Kidney (tissue), 22 donors: ENCODE data around the gene SPATA17. TPM values are rescaled to one million over a fixed set of nuclear protein-coding genes. Genes with fewer than 3 reads are reported as not detected.
"Not testable (repeated sequence)": the region's sequence is repeated elsewhere in the genome, so short reads cannot be mapped to it uniquely, and the experiment has no call there.

ENCODE experiments used
- DNase-seq, 5 donors: peaks; one replicate each; pipeline ENCODE4 v3.0.0-alpha.2; 2013 to 2020
- FAIRE-seq: peaks from 2 replicates; lab custom pipeline; 2012; peaks lifted over from hg19 to GRCh38; lab: Jason Lieb, UNC
- H3K27ac ChIP-seq, 2 donors: one replicate each; pipeline ENCODE4 v1.7.0; 2013; ENCODE audit warnings: low read depth in 2 of 2, low read length in 2 of 2, inconsistent platforms in 1 of 2
- H3K27me3 ChIP-seq: one replicate; pipeline ENCODE4 v1.7.1; 2013; ENCODE audit warnings: low read length, inconsistent platforms; ENCODE audit not compliant: control insufficient read depth, insufficient read depth
- H3K36me3 ChIP-seq, 3 donors: one replicate each; pipeline versions ENCODE4 v1.7.0 to v1.7.1; 2013; ENCODE audit warnings: low read length in 3 of 3, control low read depth in 1 of 3, inconsistent platforms in 1 of 3; ENCODE audit not compliant: insufficient read depth in 3 of 3, control insufficient read depth in 2 of 3
- H3K4me1 ChIP-seq, 3 donors: one replicate each; pipeline versions ENCODE4 v1.7.0 to v1.7.1; 2013; ENCODE audit warnings: low read length in 3 of 3, inconsistent platforms in 1 of 3, low read depth in 1 of 3; ENCODE audit not compliant: control insufficient read depth in 2 of 3, insufficient read depth in 2 of 3
- H3K4me3 ChIP-seq, 3 donors: one replicate each; pipeline versions ENCODE4 v1.7.0 to v1.8.1; 2013; ENCODE audit warnings: low read length in 3 of 3, control low read depth in 1 of 3, inconsistent platforms in 1 of 3
- H3K9ac ChIP-seq, 3 donors: one replicate each; pipeline versions ENCODE4 v1.7.0 to v1.7.1; 2013; ENCODE audit warnings: low read length in 3 of 3, control low read depth in 1 of 3, inconsistent platforms in 1 of 3
- H3K9me3 ChIP-seq, 3 donors: one replicate each; pipeline versions ENCODE4 v1.7.0 to v1.7.1; 2013; ENCODE audit warnings: low read length in 3 of 3, control low read depth in 1 of 3, inconsistent platforms in 1 of 3; ENCODE audit not compliant: control insufficient read depth in 2 of 3, insufficient read depth in 1 of 3
- intact Hi-C: fragments of 100-400 bp; cut with DNase I; formaldehyde crosslinking; loops from one replicate; pipeline ENCODE4 v1.11.1; 2022
- long read RNA-seq, 10 donors: library from polyadenylated mRNA in 1 of 10; unstranded in 1 of 10; transcript quantifications; one replicate each; pipeline ENCODE4 v2.0.0 and lab custom pipeline, GENCODE V29; 2021 to 2026
- polyA plus RNA-seq: library from polyadenylated mRNA; stranded (reverse); fragments of 350-450 nt; fragmentation: Illumina TruSeq; extraction: RNeasy Lipid Tissue Mini Kit (QIAGEN cat#74804); gene quantifications from one replicate; pipeline ENCODE4 v1.2.3, GENCODE V29; 2014; ENCODE audit warnings: low read depth, low replicate concordance; ENCODE audit not compliant: insufficient read depth
- total RNA-seq: library from RNA; stranded (reverse); fragmentation: NEBNext Ultra II Directional; extraction: Animal tissue kit (Norgen Biotek cat#: 25700); gene quantifications from one replicate; pipeline ENCODE4 v1.2.1, GENCODE V29; 2021
- TF ChIP-seq, protein P1 (sequence below): IDR thresholded peaks from 3 replicates; pipeline ENCODE4 v1.5.1; 2012; ENCODE audit warnings: mild to moderate bottlenecking, moderate library complexity, borderline replicate concordance; ENCODE audit not compliant: insufficient read depth; ENCODE audit errors: extremely low read depth
- donor health status: control.
- donor health status: control.
- donor health status: control.
- donor health status: control.
- donor health status: control.
- donor health status: DM: yes; HTN: yes; CAD: no.
- donor health status: Normal renal cell carcinoma (clear cell type).

Gene SPATA17, protein sequence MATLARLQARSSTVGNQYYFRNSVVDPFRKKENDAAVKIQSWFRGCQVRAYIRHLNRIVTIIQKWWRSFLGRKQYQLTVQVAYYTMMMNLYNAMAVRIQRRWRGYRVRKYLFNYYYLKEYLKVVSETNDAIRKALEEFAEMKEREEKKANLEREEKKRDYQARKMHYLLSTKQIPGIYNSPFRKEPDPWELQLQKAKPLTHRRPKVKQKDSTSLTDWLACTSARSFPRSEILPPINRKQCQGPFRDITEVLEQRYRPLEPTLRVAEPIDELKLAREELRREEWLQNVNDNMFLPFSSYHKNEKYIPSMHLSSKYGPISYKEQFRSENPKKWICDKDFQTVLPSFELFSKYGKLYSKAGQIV
- total RNA-seq = 5.7 TPM
- polyA plus RNA-seq = 7.1 TPM
- long read RNA-seq, donor 1 = 0 reads
- long read RNA-seq, donor 2 = 0 reads
- long read RNA-seq, donor 3 = 0 reads
- long read RNA-seq, donor 4, full-length matches to known transcripts = 1 of 1 reads
- long read RNA-seq, donor 4, partial matches to known transcripts = 0 of 1 reads
- long read RNA-seq, donor 4, other reads (novel, unspliced or antisense) = 0 of 1 reads
- long read RNA-seq, donor 5 = 0 reads
- long read RNA-seq, donor 6, full-length matches to known transcripts = 1 of 1 reads
- long read RNA-seq, donor 6, partial matches to known transcripts = 0 of 1 reads
- long read RNA-seq, donor 6, other reads (novel, unspliced or antisense) = 0 of 1 reads
- long read RNA-seq, donor 7, partial matches to known transcripts = 0 of 2 reads
- long read RNA-seq, donor 7, other reads (novel, unspliced or antisense) = 2 of 2 reads
- long read RNA-seq, donor 8 = 0 reads
- long read RNA-seq, donor 9 = 0 reads
- long read RNA-seq, donor 10 = 0 reads

DNA sequence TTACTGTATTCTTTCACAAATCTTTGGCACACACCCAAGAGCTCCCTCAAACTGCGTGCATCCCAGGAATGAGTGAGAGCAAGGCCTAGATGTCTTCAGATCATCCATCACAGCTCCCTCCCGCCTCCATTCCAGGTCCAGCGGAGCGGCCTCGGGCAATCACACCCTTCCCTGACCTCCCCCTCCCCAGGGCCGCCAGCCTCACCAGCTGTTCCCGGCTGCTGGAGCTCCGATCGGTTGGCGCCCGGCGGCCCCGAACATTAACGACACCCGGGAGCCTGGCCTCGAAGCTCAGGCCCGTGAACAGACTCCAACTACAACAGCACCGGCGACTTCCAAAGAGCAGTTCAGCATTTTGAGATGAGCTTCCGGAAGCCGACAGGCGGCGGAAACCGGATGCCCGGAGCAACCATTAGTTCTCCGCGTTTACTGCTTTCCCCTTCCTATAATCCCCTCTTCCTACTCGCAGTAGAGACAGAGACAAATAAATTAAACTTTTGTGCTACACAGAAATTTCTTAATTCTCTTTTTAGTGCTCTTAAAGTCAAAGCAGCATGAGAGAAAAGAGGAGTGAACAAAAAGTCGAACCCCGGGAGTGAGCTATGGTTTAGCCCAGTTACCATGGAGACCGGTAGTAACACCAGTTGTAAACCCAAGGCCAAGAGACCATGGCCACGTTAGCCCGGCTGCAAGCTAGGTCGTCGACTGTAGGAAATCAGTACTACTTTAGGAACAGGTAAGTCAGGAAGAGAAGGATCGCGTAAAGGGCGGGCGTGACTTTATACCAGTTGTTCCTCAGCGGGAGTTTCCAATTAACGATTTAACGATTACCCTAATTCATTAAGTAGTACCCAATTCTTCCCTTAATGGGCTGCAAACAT, at the start of gene SPATA17, which contains the start of gene GPATCH2:
Gene SPATA17 (plus strand): TSS at position 634 of the 881 bp plus-strand sequence. CDS start 35 bp downstream, at position 669.
Gene GPATCH2 (minus strand): TSS at position 380 of the 881 bp plus-strand sequence. CDS start 119 bp downstream, at position 261.
- Histone ChIP-seq H3K27ac (peak within 1 kb of the TSS; percentile 85 to 88), H3K9me3 (no peaks in the 10 kb centered on the region), H3K9ac (peak within 1 kb of the TSS; percentile 70 to 100 (median 87)), H3K4me1 (peaks cover 0 to 8% (median 5%) of the 10 kb centered on the region in 3 donors), H3K4me3 (peak within 1 kb of the TSS; percentile 81 to 99 (median 98)), H3K27me3 (no peaks in the 10 kb centered on the region), H3K36me3 (no peaks in the 10 kb centered on the region)
- TF ChIP-seq, protein P1, sequence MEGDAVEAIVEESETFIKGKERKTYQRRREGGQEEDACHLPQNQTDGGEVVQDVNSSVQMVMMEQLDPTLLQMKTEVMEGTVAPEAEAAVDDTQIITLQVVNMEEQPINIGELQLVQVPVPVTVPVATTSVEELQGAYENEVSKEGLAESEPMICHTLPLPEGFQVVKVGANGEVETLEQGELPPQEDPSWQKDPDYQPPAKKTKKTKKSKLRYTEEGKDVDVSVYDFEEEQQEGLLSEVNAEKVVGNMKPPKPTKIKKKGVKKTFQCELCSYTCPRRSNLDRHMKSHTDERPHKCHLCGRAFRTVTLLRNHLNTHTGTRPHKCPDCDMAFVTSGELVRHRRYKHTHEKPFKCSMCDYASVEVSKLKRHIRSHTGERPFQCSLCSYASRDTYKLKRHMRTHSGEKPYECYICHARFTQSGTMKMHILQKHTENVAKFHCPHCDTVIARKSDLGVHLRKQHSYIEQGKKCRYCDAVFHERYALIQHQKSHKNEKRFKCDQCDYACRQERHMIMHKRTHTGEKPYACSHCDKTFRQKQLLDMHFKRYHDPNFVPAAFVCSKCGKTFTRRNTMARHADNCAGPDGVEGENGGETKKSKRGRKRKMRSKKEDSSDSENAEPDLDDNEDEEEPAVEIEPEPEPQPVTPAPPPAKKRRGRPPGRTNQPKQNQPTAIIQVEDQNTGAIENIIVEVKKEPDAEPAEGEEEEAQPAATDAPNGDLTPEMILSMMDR = peak; percentile 12
- DNase-seq (peak; percentile 88 to 96 (median 91)), FAIRE-seq (no peak)
- intact Hi-C loops = no loop called here

DNA sequence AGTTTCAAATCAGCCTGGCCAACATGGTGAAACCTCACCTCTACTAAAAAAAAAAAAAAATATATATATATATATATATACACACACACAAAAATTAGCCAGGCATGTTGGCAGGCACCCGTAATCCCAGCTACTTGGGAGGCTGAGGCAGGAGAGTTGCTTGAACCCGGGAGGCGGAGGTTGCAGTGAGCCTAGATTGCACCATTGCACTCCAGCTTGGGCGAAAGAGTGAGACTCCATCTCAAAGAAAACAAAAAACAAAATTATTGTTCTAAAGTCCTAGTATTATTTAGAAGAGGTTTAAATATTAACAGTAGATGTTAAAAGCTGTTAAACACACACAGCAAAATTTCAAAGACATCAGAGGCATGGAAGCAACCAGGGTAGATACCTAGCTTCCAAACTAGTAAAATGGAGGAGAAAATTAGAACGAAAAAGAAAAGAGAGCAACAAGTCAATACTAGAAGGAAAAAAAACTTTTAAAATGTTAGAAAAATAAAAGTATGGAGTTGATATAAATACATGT, 46.8 kb upstream of the SPATA17 start:
- DNase-seq, H3K27ac ChIP-seq, H3K4me3 ChIP-seq, intact Hi-C loops, H3K4me1 ChIP-seq, H3K27me3 ChIP-seq, H3K9ac ChIP-seq, H3K36me3 ChIP-seq, FAIRE-seq, H3K9me3 ChIP-seq: not testable (repeated sequence)

DNA sequence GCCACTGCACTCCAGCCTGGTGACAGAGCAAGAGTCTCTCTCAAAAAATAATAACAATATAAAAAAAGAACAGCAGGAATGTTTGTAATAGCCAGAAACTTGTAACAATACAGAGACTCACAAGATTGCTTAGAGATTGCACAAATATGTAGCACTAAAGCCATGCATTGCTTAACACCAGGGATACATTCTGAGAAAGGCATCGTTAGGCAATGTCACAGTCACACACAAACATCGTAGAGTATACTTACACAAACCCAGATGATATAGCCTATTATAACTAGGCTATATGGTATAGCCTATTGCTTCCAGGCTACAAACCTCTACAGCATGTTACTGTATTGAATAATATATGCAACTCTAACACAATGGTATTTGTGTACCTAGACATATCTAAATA, 45.6 kb upstream of the SPATA17 start:
- DNase-seq = no peak
- TF ChIP-seq, protein P1 = no peak
- Histone ChIP-seq H3K4me1 (no peaks in the 10 kb centered on the region), H3K9ac (no peak overlapping the region), H3K27me3 (no peaks in the 10 kb centered on the region), H3K36me3 (peaks cover 0 to 2% (median 0%) of the 10 kb centered on the region in 3 donors), H3K27ac (no peak overlapping the region), H3K4me3 (no peak overlapping the region), H3K9me3 (no peaks in the 10 kb centered on the region)
- intact Hi-C loops = no loop called here
- FAIRE-seq = no peak
